Fibroblast of skin of scalp (primary cell): ENCODE measurements around the gene PPP1R1B.

Source experiments
- DNase-seq: peaks from one replicate; pipeline ENCODE4 v3.0.0-alpha.2; 2013

The PPP1R1B gene

GRCh38 chr17:39653662-39654331 lies 27.0 kb downstream of the PPP1R1B start:
- peak; percentile 46 for DNase-seq

GRCh38 chr17:39655105-39655504 lies 28.4 kb downstream of the PPP1R1B start:
- DNase-seq = no peak

- no peak for DNase-seq
Measured at GRCh38 chr17:39658346-39658745, 31.6 kb downstream of the PPP1R1B start.

GRCh38 chr17:39658760-39659159 lies 32.0 kb downstream of the PPP1R1B start:
- DNase-seq = no peak

GRCh38 chr17:39659279-39660010 lies 32.7 kb downstream of the PPP1R1B start:
- DNase-seq = no peak

GRCh38 chr17:39660011-39660360 lies 33.2 kb downstream of the PPP1R1B start:
- no peak for DNase-seq

GRCh38 chr17:39660397-39661385 lies 33.9 kb downstream of the PPP1R1B start:
- no peak for DNase-seq

GRCh38 chr17:39661744-39662541 lies 35.2 kb downstream of the PPP1R1B start:
- no peak for DNase-seq

GRCh38 chr17:39662551-39663339 lies 36.0 kb downstream of the PPP1R1B start:
- DNase-seq = no peak

GRCh38 chr17:39663340-39663687 lies 36.6 kb downstream of the PPP1R1B start:
- no peak for DNase-seq

GRCh38 chr17:39663688-39664580 lies 37.2 kb downstream of the PPP1R1B start:
- DNase-seq = no peak

GRCh38 chr17:39664581-39665561 lies 38.1 kb downstream of the PPP1R1B start, which contains the start of gene TCAP:
TSS of gene TCAP (plus strand) at chr17:39665349. CDS start at chr17:39665360, 11 bp downstream.
- no peak for DNase-seq

GRCh38 chr17:39665642-39666224 lies 39.0 kb downstream of the PPP1R1B start:
- no peak for DNase-seq

- no peak for DNase-seq
Measured at GRCh38 chr17:39666231-39666600, 39.5 kb downstream of the PPP1R1B start.

GRCh38 chr17:39666601-39667261 lies 40.0 kb downstream of the PPP1R1B start:
- no peak for DNase-seq

- DNase-seq = no peak
Measured at GRCh38 chr17:39667262-39667944, 40.7 kb downstream of the PPP1R1B start.
